Right hindlimb (tissue), 1 donor: Measurements from ENCODE around the gene LRRC74A.
"Not testable (repeated sequence)": the region's sequence is repeated elsewhere in the genome, so short reads cannot be mapped to it uniquely, and the experiment has no call there.

ENCODE experiments used
- DNase-seq: peaks from one replicate; pipeline ENCODE4 v3.0.0-alpha.2; 2018

LRRC74A gene

DNA sequence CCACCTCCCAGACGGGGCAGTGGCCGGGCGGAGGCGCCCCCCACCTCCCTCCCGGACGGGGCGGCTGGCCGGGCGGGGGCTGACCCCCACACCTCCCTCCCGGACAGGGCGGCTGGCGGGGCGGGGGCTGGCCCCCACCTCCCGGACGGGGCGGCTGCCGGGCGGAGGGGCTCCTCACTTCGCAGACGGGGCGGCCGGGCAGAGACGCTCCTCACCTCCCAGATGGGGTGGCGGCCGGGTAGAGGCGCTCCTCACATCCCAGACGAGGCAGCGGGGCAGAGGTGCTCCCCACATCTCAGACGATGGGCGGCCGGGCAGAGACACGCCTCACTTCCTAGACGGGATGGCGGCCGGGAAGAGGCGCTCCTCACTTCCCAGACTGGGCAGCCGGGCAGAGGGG, 71.8 kb downstream of the LRRC74A start:
- not testable (repeated sequence) for DNase-seq

DNA sequence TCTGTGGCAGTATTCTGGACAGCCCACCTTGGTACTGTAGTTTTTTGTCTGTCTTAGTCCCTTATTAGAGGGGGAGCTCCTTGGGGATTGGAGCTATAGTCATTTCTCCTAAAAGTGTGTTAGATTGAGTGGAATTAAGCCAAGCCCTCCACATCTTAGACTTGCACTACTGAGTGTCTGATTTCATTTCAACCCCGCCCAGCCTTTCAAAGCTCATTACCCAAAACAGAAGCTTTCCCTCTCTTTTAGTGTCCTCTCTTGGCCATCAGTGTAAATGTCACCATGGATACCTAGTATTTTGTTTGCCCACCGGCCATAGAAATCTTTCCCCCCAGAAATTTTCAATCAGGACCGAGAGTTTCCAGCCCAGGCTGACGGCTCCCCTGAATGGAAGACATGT, 74.5 kb downstream of the LRRC74A start:
- DNase-seq: no peak

DNA sequence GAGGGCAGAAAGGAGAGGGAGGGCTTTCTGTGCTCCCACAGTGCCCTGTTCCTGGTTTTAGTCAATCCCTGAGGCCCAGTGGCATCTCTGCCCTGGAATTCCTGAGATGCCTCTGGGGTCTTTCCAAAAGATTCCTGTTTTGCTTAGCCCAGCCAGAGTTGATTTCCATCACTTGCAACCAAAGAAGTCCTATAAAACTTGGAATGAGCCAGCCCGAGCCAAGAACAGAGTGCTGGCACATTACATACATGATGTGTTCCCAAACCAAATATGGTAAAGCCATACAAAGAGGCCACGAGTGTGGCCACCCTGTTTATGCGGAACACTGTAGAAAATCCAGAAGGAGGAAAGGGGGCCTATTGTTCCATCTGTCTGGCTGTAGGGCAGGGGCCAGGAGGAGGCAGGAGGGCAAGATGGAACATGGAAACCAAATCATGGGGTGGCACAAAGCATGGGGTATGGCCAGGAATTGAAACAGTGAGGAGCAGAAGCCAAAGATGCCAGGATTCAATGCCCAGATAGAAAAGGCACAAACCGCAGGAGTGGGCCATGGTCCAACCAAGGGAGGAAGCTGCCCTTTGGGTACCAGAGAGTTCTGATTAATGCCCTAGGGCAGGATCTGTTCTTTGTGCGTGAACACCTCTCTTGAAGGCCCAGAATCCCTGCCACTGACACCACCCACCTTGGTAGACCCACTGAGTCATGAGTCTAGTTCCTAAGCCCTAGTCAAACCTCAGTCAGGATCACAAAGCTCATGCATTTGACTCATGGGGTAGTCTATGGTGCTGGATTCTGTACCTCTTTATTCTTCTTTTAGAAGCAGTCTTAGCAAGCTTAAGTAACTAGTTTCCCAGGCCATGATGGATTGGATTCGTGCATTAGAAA, 75.2 kb downstream of the LRRC74A start:
- DNase-seq: peak; percentile 72

DNA sequence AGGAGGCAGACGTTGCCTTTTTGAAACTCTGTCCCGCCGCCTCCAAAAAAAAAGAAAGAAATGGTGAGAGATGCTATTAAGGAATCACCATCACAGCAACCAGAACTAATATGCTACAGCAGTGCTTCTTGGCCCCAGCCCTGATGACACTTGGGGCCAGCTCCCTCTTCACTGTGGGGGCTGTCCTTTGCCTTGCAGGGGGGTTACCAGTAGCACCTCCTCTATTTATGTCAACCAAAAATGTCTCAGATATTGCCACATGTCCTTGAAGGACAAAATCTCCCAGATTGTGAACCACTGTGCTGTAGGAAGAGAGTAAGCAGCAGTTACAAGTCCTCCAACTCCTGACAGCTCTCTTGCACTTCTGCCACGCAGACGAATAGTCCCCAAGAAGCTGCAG, 76.4 kb downstream of the LRRC74A start:
- DNase-seq: no peak

DNA sequence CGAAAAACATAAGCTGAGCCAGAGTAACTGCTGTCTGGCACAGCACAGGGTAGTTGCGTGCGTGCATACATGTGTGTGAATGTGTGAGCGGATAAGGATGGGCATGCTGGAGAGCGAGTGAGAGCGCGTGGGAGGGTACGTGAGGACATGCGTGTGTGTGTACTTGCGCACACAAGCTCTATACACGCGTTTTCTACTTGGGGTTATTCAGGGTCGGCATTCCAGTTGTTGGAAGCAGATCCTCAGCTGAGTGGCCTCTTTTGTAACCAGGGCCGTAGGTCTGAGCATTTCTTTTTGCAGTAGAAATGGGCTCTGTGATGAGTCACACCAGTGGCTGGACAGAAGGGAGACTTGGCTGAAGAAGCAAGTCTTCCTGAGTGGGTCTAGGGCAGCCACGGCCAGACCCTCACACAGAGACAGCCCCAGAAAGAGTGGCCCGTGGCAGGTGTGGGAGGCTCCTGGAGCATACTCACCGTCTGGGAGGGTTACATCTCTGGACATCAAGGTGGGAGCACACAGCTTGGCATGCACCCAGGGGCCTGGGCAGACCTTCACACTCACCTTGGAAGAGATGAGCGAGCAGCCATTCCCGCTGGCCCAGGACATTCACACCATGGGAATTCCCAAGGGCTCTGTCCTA, 78.0 kb downstream of the LRRC74A start:
- no peak for DNase-seq

DNA sequence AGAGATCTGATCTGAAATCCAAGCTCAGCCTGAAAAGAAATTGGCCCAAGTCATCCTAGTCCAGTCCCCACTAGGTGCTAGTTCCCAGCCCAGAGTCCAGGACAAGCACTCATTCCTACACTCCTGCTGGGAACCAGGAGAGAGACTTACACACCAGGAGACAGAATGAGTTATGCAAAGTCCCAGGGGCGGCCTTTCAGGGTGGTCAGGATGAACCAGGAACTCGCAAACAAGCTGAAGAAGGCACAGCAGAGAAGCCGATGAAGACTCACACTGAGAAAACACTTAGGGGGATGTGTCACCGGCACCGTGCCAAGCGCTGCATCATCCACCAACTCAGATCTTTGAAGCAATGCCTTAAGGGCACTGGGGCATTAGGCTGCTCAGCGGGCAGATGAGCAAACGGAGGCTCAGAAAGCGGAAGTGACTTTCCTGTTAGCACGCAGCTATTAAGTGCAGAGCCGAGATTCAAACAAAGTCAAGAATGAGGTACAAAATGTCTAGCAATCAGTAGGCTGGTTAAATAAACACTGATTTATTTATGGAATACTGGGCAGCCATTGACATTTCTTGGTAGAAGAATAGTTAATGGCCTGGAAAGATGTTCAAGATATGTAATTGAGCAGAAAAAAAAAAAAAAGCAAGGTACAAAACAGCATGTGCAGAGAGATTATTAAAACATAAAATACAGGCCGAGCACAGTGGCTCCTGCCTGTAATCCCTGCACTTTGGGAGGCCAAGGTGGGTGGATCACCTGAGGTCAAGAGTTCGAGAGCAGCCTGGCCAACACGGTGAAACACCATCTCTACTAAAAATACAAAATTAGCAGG, 78.7 kb downstream of the LRRC74A start:
- DNase-seq: no peak

DNA sequence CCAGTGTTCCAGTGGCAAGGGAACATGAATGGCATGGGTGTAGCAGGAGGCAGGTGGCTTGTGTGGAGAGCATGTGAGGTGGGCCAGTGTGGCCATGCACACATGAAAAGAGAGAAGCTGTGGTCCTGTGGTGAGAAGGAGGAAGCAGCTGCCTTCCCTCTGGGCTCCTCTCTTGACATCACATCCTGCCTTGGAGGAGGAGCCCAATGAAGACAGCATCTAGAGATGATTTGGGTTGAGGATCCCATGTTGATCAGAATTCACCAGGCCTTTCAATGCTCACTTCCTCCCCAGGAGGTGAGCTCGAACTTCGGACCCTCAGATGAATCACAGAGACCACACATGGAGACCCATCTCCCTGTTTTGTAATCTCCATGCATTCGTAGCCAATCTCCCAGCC, 82.6 kb downstream of the LRRC74A start:
- no peak for DNase-seq

DNA sequence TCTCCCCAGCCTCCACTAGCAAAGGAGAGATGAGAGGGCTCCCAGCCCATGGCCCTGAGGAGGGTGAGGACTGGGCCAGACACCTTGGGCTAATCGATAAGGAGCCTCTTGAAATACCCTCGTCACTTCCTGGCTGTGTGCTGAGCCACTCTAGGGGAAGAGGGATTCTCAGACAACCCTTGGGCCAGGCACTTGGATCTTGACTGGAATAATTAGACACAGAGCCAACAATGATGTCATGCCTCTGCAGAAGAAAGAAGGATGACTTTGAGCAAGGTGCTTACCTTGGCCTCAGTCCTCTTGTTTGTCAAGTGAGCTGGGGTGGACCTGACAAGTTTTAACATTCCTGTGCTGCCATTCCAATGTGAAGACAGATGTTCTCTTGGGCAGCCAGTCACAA, 83.1 kb downstream of the LRRC74A start:
- DNase-seq: no peak

DNA sequence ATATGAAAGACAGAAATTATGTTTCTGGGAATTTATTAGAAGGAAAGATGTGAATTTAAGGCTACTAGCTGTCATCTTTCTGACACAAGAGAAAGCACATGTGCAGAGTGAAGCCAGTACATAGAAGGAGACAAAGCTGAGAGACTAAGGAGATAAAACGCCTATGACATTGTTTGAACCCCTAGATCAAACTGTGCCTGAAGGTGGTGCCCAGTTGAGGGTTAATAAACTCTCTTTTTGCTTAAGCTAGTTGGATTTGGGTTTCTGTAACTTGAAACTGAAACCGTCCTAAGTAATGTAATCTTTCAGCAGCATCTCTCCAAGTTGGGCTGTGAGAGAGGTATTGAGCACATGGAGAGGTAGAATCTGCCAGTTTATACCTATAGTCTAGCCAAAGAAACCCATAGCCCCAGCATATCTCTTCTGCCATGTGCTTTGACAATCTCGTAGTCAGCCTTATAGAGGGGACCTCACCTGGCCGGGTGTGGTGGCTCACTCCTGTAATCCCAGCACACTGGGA, 84.2 kb downstream of the LRRC74A start:
- DNase-seq: no peak

DNA sequence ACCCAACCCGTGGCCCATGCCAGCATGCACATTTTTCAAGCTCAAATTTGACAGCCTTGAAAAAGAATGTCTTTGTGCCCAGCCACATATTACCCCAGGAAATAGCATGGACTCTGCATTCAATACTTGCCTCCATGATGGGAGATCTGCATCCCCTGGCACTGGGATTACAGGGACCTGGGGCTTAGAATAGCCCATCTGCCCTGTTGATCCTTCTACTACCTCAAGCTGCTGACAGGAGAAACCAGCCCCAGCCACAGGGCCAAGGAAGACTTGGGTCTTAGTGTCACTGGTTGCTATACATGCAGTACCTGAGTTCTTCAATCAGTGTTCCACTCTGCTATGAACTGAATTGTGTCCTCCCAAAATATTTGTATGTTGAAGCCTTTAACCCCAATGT, 85.3 kb downstream of the LRRC74A start:
- DNase-seq: no peak

DNA sequence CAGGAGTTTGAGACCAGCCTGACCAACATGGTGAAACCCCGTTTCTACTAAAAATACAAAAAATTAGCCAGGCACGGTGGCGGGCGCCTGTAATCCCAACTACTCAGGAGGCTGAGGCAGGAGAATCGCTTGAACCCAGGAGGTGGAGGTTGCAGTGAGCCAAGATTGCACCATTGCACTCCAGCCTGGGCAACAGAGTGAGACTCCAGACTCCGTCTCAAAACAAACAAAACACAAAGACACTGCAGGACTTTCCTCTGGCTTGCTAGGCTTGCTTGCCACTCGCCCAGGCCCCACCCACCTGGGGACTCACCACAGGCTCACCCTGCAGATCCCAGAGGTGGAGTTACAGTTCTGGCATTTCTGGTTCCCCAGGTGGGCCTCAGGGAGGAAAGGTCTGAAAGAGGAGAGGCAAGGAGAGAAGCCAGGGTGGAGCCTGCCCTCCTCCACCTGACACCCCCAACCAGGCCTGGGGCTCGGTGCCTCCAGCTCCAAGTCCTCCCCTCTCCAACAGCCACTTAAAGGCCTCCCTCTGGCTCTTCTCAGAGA, 88.4 kb downstream of the LRRC74A start:
- not testable (repeated sequence) for DNase-seq

DNA sequence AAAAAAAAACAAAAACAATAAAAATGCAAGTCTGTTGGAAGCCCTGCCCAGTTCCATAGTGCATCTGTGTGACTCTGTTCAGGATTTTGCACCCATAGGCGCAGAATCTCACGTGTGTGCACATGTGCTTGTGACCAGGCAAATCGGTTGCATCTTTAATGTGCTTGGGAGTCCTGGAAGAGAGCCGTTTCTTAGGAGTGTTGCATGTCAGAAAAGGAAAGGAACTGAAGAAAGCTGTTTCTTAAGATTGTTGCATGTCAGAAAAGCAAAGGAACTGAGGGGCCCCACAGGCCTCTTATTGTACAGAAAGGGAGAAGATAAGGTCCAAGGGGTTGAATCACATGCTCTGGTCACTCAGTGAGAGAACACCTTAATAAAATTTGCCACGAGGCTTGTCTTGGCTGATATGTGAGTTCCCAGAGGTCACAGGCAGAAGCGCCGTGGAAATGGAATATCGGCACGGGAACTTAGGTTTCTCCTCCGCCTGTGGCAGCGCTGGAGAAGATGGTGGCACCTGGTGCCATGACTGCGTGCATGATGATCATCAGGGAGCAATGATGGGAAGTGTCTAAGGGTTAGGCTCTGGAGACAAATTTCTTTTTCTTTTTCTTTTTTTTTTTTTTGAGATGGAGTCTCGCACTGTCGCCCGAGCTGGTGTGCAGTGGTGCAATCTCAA, 90.0 kb downstream of the LRRC74A start:
- DNase-seq: no peak

DNA sequence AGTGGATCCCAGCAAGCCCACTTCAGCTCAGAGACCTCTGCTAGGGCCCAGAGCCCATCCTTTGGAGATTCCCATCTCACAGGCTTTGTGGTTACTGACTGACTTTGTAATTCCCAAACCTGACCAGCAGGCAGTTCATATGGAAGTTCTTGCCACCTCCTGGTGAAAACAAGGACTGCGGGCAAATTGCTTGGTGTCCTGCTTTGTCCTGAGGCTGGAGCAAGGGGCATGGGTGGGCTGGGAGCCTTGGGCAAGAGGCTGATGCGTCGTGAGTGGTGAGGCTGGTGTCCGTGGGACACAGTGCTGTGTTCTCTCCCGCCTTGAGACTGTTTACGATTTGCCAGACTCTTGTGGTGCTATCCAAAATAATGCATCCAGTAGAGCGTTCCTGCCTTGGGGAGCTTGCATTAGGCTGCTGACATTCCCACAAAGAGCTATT, 91.0 kb downstream of the LRRC74A start:
- DNase-seq: peak; percentile 69

DNA sequence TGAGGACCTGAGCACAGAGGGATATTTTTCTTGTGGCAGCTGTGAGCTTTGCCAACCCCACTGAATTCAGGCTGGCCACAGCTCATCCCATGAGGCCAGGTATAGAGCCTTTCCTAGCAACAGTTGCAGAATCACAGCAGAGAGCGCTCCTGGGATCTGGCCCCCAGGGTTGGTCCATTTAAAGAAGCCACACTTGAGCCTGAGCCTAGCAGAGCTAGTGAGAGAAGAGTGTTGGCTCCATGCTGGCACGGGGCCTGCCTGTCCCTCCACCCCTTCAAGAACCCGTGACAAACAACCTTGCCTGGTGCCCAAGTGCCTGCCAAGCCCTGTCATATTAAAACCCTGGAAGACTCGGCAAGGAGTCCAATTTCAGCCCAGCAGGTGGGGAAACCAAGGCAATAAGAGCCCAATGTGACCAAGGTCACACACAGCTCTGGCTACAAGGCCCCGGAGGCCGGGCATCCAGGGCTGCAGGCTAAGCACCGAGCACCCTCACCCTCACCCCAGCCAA, 91.6 kb downstream of the LRRC74A start:
- DNase-seq: peak; percentile 73

DNA sequence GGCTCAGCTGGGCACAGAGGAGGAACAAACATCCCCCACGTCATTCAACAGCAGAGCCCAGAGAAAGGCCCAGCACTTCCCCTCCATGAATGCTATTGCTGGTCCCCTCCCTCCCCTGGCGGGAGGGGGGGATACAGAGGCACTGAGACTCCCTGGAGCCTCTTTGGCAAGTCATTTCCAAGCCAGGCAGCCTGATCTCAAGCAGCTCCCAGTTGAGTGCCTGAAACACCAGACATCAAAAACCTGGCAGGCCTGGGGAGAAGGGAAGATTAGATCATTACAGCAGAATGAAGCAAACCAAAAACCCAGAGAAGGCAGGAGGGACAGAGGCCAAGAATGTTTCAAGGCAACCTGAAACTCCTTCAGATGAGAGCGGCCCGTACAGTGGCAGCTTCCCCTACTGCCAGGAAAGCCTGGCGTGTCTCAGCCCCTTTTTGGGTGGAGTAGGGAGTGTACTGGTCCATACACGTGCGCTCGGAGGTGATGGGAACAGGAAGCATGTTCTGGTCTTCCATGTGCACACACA, 92.1 kb downstream of the LRRC74A start:
- peak; percentile 87 for DNase-seq

DNA sequence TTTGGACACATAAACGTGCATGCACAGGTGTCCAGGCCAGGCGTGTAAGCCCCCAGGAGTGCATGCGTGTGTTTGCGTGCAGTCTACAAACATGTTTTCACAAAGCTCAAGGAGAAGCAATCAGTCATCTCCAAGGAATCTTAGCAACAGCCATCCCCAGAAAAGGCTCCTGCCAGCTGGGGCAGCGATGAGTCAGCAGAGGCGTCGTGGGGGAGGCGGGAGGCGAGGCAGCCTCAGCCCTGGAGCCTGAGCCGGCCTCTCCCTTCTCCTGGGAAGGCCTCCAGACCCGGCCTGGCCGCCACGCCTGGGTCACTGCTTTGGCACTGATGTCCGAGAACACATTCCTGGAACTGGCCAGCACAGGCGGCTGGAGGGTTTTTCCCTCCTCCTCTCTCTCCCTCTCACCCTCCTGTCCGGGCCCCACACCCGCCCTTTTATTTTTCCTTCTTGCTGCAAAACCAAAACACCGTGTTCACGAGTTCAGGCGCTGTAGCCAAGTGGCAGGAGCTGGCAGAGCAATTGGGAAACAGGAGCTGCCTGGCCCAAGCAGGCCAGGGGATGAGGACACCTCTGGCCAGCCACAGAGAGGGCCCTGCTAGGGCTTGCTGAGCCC, 92.7 kb downstream of the LRRC74A start:
- peak; percentile 97 for DNase-seq
